Mucosa of stomach (tissue), 1 donor: ENCODE measurements around the gene GTPBP8.
A peak's percentile ranks its signal among the peaks of the same experiment; 100 is the strongest.

Experiments used
- H3K27me3 ChIP-seq: one replicate; pipeline ENCODE4 v1.7.0; 2013; ENCODE audit warnings: mild to moderate bottlenecking, low read length; ENCODE audit not compliant: control insufficient read depth, insufficient read depth
- H3K36me3 ChIP-seq: one replicate; pipeline ENCODE4 v1.7.0; 2013; ENCODE audit warnings: low read length; ENCODE audit not compliant: control insufficient read depth, insufficient read depth
- H3K4me1 ChIP-seq: one replicate; pipeline ENCODE4 v1.7.0; 2013; ENCODE audit warnings: mild to moderate bottlenecking, low read length; ENCODE audit not compliant: control insufficient read depth, insufficient read depth
- H3K4me3 ChIP-seq: one replicate; pipeline ENCODE4 v1.7.0; 2013; ENCODE audit warnings: low read length
- H3K9ac ChIP-seq: one replicate; pipeline ENCODE4 v1.7.0; 2013; ENCODE audit warnings: mild to moderate bottlenecking, low read length, moderate library complexity
- H3K9me3 ChIP-seq: one replicate; pipeline ENCODE4 v1.7.0; 2013; ENCODE audit warnings: mild to moderate bottlenecking, low read length, moderate library complexity; ENCODE audit not compliant: control insufficient read depth
- donor health status: Pancreatic carcinoma.

The GTPBP8 gene

GRCh38 chr3:113005611-113006010 lies 14.8 kb downstream of the GTPBP8 start:
- Histone ChIP-seq H3K9ac (no peak overlapping the region), H3K27me3 (no peaks in the 10 kb centered on the region), H3K36me3 (peaks cover 6% of the 10 kb centered on the region), H3K4me3 (no peak overlapping the region), H3K4me1 (no peaks in the 10 kb centered on the region), H3K9me3 (no peaks in the 10 kb centered on the region)

GRCh38 chr3:113006359-113007056 lies 15.7 kb downstream of the GTPBP8 start:
- no peak overlapping the region for H3K4me3 ChIP-seq
- H3K9ac ChIP-seq = no peak overlapping the region
- H3K27me3 ChIP-seq = no peaks in the 10 kb centered on the region
- no peaks in the 10 kb centered on the region for H3K4me1 ChIP-seq
- H3K36me3 ChIP-seq = no peaks in the 10 kb centered on the region
- no peaks in the 10 kb centered on the region for H3K9me3 ChIP-seq

GRCh38 chr3:113008117-113008516 lies 17.3 kb downstream of the GTPBP8 start:
- Histone ChIP-seq H3K4me3 (no peak overlapping the region), H3K36me3 (peaks cover 8% of the 10 kb centered on the region), H3K27me3 (no peaks in the 10 kb centered on the region), H3K9ac (no peak overlapping the region), H3K9me3 (no peaks in the 10 kb centered on the region), H3K4me1 (no peaks in the 10 kb centered on the region)

- Histone ChIP-seq H3K9ac (no peak overlapping the region), H3K4me1 (peaks cover 10% of the 10 kb centered on the region), H3K27me3 (no peaks in the 10 kb centered on the region), H3K9me3 (no peaks in the 10 kb centered on the region), H3K4me3 (no peak overlapping the region), H3K36me3 (peaks cover 8% of the 10 kb centered on the region)
Observed at GRCh38 chr3:113013593-113013992, 22.8 kb downstream of the GTPBP8 start.

GRCh38 chr3:113018536-113019181 lies 27.9 kb downstream of the GTPBP8 start:
- Histone ChIP-seq H3K9me3 (no peaks in the 10 kb centered on the region), H3K27me3 (no peaks in the 10 kb centered on the region), H3K4me1 (peaks cover 18% of the 10 kb centered on the region), H3K9ac (peak overlapping the region; percentile 72), H3K36me3 (no peaks in the 10 kb centered on the region), H3K4me3 (peak overlapping the region; percentile 37)

GRCh38 chr3:113019182-113020137 lies 28.7 kb downstream of the GTPBP8 start:
- Histone ChIP-seq H3K9ac (peak overlapping the region; percentile 72), H3K4me1 (peaks cover 18% of the 10 kb centered on the region), H3K4me3 (peak overlapping the region; percentile 37), H3K36me3 (no peaks in the 10 kb centered on the region), H3K27me3 (no peaks in the 10 kb centered on the region), H3K9me3 (no peaks in the 10 kb centered on the region)

GRCh38 chr3:113021471-113021870 lies 30.7 kb downstream of the GTPBP8 start:
- no peak overlapping the region for H3K9ac ChIP-seq
- no peaks in the 10 kb centered on the region for H3K27me3 ChIP-seq
- no peaks in the 10 kb centered on the region for H3K9me3 ChIP-seq
- no peak overlapping the region for H3K4me3 ChIP-seq
- no peaks in the 10 kb centered on the region for H3K36me3 ChIP-seq
- H3K4me1 ChIP-seq = peaks cover 18% of the 10 kb centered on the region

- no peak overlapping the region for H3K4me3 ChIP-seq
- no peak overlapping the region for H3K9ac ChIP-seq
- H3K27me3 ChIP-seq = no peaks in the 10 kb centered on the region
- no peaks in the 10 kb centered on the region for H3K9me3 ChIP-seq
- H3K4me1 ChIP-seq = no peaks in the 10 kb centered on the region
- no peaks in the 10 kb centered on the region for H3K36me3 ChIP-seq
Observed at GRCh38 chr3:113034011-113034410, 43.2 kb downstream of the GTPBP8 start.

GRCh38 chr3:113035387-113035982 lies 44.7 kb downstream of the GTPBP8 start:
- Histone ChIP-seq H3K36me3 (no peaks in the 10 kb centered on the region), H3K27me3 (no peaks in the 10 kb centered on the region), H3K4me1 (no peaks in the 10 kb centered on the region), H3K9me3 (no peaks in the 10 kb centered on the region), H3K9ac (no peak overlapping the region), H3K4me3 (no peak overlapping the region)

- Histone ChIP-seq H3K9ac (no peak overlapping the region), H3K4me1 (no peaks in the 10 kb centered on the region), H3K36me3 (no peaks in the 10 kb centered on the region), H3K27me3 (no peaks in the 10 kb centered on the region), H3K4me3 (no peak overlapping the region), H3K9me3 (no peaks in the 10 kb centered on the region)
Observed at GRCh38 chr3:113038328-113038727, 47.5 kb downstream of the GTPBP8 start.

- no peaks in the 10 kb centered on the region for H3K4me1 ChIP-seq
- H3K9me3 ChIP-seq = no peaks in the 10 kb centered on the region
- H3K9ac ChIP-seq = no peak overlapping the region
- H3K4me3 ChIP-seq = no peak overlapping the region
- no peaks in the 10 kb centered on the region for H3K36me3 ChIP-seq
- no peaks in the 10 kb centered on the region for H3K27me3 ChIP-seq
Observed at GRCh38 chr3:113039546-113039945, 48.8 kb downstream of the GTPBP8 start.
